HG02981 (cell line): Measurements from ENCODE around the gene ITGA11.

Experiments
- ATAC-seq: cut with Tn5 transposase; IDR thresholded peaks from one replicate; pipeline ENCODE4 v1.9.1; 2021; ENCODE audit warnings: mild to moderate bottlenecking, moderate library complexity; ENCODE audit not compliant: unreplicated experiment

ITGA11 gene

GRCh38 chr15:68379058-68379758, 52.8 kb downstream of the ITGA11 start:
- no peak for ATAC-seq

GRCh38 chr15:68378595-68378994, 53.4 kb downstream of the ITGA11 start:
- no peak for ATAC-seq

- ATAC-seq: no peak
Observed at GRCh38 chr15:68377766-68378165, 54.2 kb downstream of the ITGA11 start.

- ATAC-seq: no peak
Observed at GRCh38 chr15:68376447-68377060, 55.4 kb downstream of the ITGA11 start.

GRCh38 chr15:68375716-68376220, 56.2 kb downstream of the ITGA11 start:
- no peak for ATAC-seq

GRCh38 chr15:68375191-68375631, 56.8 kb downstream of the ITGA11 start:
- no peak for ATAC-seq

- ATAC-seq: no peak
Observed at GRCh38 chr15:68374168-68374745, 57.7 kb downstream of the ITGA11 start.

- no peak for ATAC-seq
Observed at GRCh38 chr15:68373028-68373427, 58.9 kb downstream of the ITGA11 start.

- ATAC-seq: no peak
Observed at GRCh38 chr15:68372291-68372811, 59.6 kb downstream of the ITGA11 start.

- ATAC-seq: no peak
Observed at GRCh38 chr15:68371851-68372250, 60.1 kb downstream of the ITGA11 start.

GRCh38 chr15:68371160-68371559, 60.8 kb downstream of the ITGA11 start:
- ATAC-seq: no peak

- ATAC-seq: no peak
Observed at GRCh38 chr15:68370768-68371151, 61.2 kb downstream of the ITGA11 start.

- ATAC-seq: no peak
Observed at GRCh38 chr15:68369931-68370767, 61.8 kb downstream of the ITGA11 start.

- no peak for ATAC-seq
Observed at GRCh38 chr15:68368731-68369435, 63.1 kb downstream of the ITGA11 start.

GRCh38 chr15:68367992-68368391, 64.0 kb downstream of the ITGA11 start:
- no peak for ATAC-seq

- ATAC-seq: no peak
Observed at GRCh38 chr15:68367226-68367625, 64.7 kb downstream of the ITGA11 start.

- ATAC-seq: no peak
Observed at GRCh38 chr15:68366314-68366713, 65.6 kb downstream of the ITGA11 start.

- ATAC-seq: no peak
Observed at GRCh38 chr15:68365770-68366169, 66.2 kb downstream of the ITGA11 start.

- no peak for ATAC-seq
Observed at GRCh38 chr15:68365140-68365745, 66.7 kb downstream of the ITGA11 start.

- no peak for ATAC-seq
Observed at GRCh38 chr15:68364660-68365035, 67.3 kb downstream of the ITGA11 start.
